ENCODE results near the gene LNPEP.

The LNPEP gene

DNA sequence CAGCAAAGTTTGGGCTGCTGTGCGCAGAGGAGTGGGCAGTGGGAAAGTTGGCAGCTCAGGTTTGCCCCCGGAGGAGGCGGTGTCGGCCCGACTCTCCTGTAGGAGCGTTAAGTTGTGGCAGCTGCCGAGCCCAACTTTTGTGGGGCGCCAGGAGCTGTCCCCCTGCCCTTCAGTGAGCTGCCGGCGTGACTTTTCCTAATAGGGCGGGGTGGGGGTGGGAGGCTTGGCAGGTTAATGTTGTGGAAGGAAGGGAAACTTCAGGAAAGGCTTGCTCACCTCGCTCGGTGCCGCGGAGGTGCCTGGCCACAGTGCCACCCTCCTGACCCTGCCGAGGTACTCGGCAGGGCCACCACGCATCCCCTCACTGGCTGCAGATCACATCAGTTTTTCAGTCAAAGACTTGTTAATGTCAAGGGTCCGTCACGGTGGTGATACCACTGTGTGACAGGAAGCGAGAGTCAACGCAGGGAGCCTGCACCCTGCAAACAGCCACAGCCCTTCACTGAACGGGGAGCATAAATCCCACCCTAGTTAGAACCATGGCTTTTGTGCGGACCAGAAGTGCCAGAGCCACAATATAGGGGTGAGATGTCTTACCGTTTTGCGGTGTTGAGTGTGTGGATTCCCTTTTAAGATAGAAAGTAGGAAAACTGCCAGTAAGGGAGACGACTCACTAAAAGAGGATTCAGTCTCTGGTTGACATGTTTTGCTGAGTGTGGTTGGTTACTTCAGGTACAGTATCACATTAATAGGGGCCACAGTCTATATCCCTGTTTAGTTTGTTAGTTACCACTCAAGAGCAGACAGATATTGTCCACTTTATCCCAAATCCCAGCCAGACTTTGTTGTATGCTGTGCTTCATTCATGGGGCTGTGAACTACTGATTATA is 796 bp downstream of the LNPEP start:
- H2BK5ac ChIP-seq (ENCODE audit: low read depth, low read length, poor library complexity): peak overlapping the region; percentile 37
- H4K8ac ChIP-seq (ENCODE audit: low read depth, low read length): peak overlapping the region; percentile 68
- H3K27me3 ChIP-seq (ENCODE audit: insufficient read depth, low read length): no peaks in the 10 kb centered on the region
- no peaks in the 10 kb centered on the region for H3K36me3 ChIP-seq (ENCODE audit: control insufficient read depth in 1 of 2, insufficient read depth in 2 of 2, low read length in 2 of 2)
- H3K23ac ChIP-seq (ENCODE audit: low read length): no peak overlapping the region
- peak overlapping the region; percentile 78 for H3K9ac ChIP-seq (ENCODE audit: low read length)
- peak overlapping the region; percentile 87 for H3K4me3 ChIP-seq (ENCODE audit: low read depth, low read length)
- peaks cover 10% of the 10 kb centered on the region for H3K79me2 ChIP-seq (ENCODE audit: control insufficient read depth, insufficient read depth, low read length, poor library complexity)
- H3K18ac ChIP-seq (ENCODE audit: low read length): peak overlapping the region; percentile 73
- H2BK120ac ChIP-seq (ENCODE audit: insufficient read depth, low read length, poor library complexity): no peak overlapping the region
- H4K91ac ChIP-seq (ENCODE audit: low read depth, low read length): peak overlapping the region; percentile 71
- H3K79me1 ChIP-seq (ENCODE audit: low read length): peaks cover 16% of the 10 kb centered on the region
- no peak overlapping the region for H2AK5ac ChIP-seq (ENCODE audit: low read length)
- H3K9me3 ChIP-seq (ENCODE audit: insufficient read depth, low read depth, low read length): no peaks in the 10 kb centered on the region
- H2BK12ac ChIP-seq (ENCODE audit: low read length): peak overlapping the region; percentile 19
- peak overlapping the region; percentile 22 for H4K12ac ChIP-seq (ENCODE audit: low read depth, low read length)
- no peaks in the 10 kb centered on the region for H3K4me1 ChIP-seq (ENCODE audit: control insufficient read depth in 1 of 2, insufficient read depth in 2 of 2, low read length in 2 of 2)
- peak overlapping the region; percentile 70 for H3K14ac ChIP-seq (ENCODE audit: low read length)
- DNase-seq: no peak
- no CpG with 5 or more reads among the region's 27 CpGs for WGBS (ENCODE audit: extremely low coverage, insufficient coverage, insufficient read length)
- peak overlapping the region; percentile 45 for H2AFZ ChIP-seq (ENCODE audit: insufficient read depth, low read length, poor library complexity)
- H3K27ac ChIP-seq (ENCODE audit: low read depth, low read length): peak overlapping the region; percentile 61
- peak overlapping the region; percentile 97 for H3K4me2 ChIP-seq (ENCODE audit: low read length)
- no peak overlapping the region for H3K4ac ChIP-seq (ENCODE audit: low read depth, low read length)

DNA sequence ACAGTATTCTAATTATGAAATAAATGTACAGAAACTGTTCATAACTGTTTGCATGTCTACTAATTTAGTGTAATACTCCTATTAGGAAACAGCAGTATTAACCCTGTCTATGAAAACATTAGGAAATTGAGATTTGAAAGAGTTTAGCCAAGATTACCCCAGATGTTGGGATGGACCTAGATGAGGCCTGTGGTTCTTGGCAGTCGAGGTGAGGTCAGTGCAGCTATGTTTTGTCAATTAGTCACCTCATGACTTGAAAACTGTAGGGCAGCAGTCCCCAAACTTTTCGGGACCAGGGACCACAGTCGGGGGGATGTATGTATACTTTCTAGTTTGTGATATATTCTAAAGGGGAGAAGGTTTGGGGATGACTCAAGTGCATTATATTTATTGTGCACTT is 4.7 kb downstream of the LNPEP start:
- Histone ChIP-seq H3K36me3 (ENCODE audit: control insufficient read depth in 1 of 2, insufficient read depth in 2 of 2, low read length in 2 of 2) (no peaks in the 10 kb centered on the region), H2AK5ac (ENCODE audit: low read length) (no peak overlapping the region), H3K4me1 (ENCODE audit: control insufficient read depth in 1 of 2, insufficient read depth in 2 of 2, low read length in 2 of 2) (no peaks in the 10 kb centered on the region), H3K18ac (ENCODE audit: low read length) (no peak overlapping the region), H3K79me1 (ENCODE audit: low read length) (peaks cover 5% of the 10 kb centered on the region), H4K12ac (ENCODE audit: low read depth, low read length) (no peak overlapping the region), H2BK120ac (ENCODE audit: insufficient read depth, low read length, poor library complexity) (no peak overlapping the region), H2AFZ (ENCODE audit: insufficient read depth, low read length, poor library complexity) (no peak overlapping the region), H2BK5ac (ENCODE audit: low read depth, low read length, poor library complexity) (no peak overlapping the region), H3K79me2 (ENCODE audit: control insufficient read depth, insufficient read depth, low read length, poor library complexity) (peaks cover 7% of the 10 kb centered on the region), H3K14ac (ENCODE audit: low read length) (no peak overlapping the region), H2BK12ac (ENCODE audit: low read length) (no peak overlapping the region), H3K9me3 (ENCODE audit: insufficient read depth, low read depth, low read length) (no peaks in the 10 kb centered on the region), H3K27me3 (ENCODE audit: insufficient read depth, low read length) (no peaks in the 10 kb centered on the region), H3K4me3 (ENCODE audit: low read depth, low read length) (no peak overlapping the region), H3K9ac (ENCODE audit: low read length) (no peak overlapping the region), H3K23ac (ENCODE audit: low read length) (no peak overlapping the region), H3K4ac (ENCODE audit: low read depth, low read length) (no peak overlapping the region), H3K4me2 (ENCODE audit: low read length) (no peak overlapping the region), H3K27ac (ENCODE audit: low read depth, low read length) (no peak overlapping the region), H4K8ac (ENCODE audit: low read depth, low read length) (no peak overlapping the region), H4K91ac (ENCODE audit: low read depth, low read length) (no peak overlapping the region)
- no peak for DNase-seq
- WGBS (ENCODE audit: extremely low coverage, insufficient coverage, insufficient read length): no CpG with 5 or more reads among the region's 3 CpGs

- DNase-seq: no peak
- WGBS (ENCODE audit: extremely low coverage, insufficient coverage, insufficient read length): no CpG with 5 or more reads among the region's 4 CpGs
- H2AFZ ChIP-seq (ENCODE audit: insufficient read depth, low read length, poor library complexity): no peak overlapping the region
- no peak overlapping the region for H4K8ac ChIP-seq (ENCODE audit: low read depth, low read length)
- no peak overlapping the region for H3K4me3 ChIP-seq (ENCODE audit: low read depth, low read length)
- no peak overlapping the region for H3K4me2 ChIP-seq (ENCODE audit: low read length)
- H3K4me1 ChIP-seq (ENCODE audit: control insufficient read depth in 1 of 2, insufficient read depth in 2 of 2, low read length in 2 of 2): no peaks in the 10 kb centered on the region
- no peak overlapping the region for H3K9ac ChIP-seq (ENCODE audit: low read length)
- H3K4ac ChIP-seq (ENCODE audit: low read depth, low read length): no peak overlapping the region
- no peak overlapping the region for H4K12ac ChIP-seq (ENCODE audit: low read depth, low read length)
- H2BK120ac ChIP-seq (ENCODE audit: insufficient read depth, low read length, poor library complexity): no peak overlapping the region
- no peaks in the 10 kb centered on the region for H3K27me3 ChIP-seq (ENCODE audit: insufficient read depth, low read length)
- no peak overlapping the region for H4K91ac ChIP-seq (ENCODE audit: low read depth, low read length)
- no peak overlapping the region for H3K14ac ChIP-seq (ENCODE audit: low read length)
- H2AK5ac ChIP-seq (ENCODE audit: low read length): no peak overlapping the region
- no peak overlapping the region for H3K27ac ChIP-seq (ENCODE audit: low read depth, low read length)
- no peak overlapping the region for H3K23ac ChIP-seq (ENCODE audit: low read length)
- H2BK5ac ChIP-seq (ENCODE audit: low read depth, low read length, poor library complexity): no peak overlapping the region
- H3K36me3 ChIP-seq (ENCODE audit: control insufficient read depth in 1 of 2, insufficient read depth in 2 of 2, low read length in 2 of 2): no peaks in the 10 kb centered on the region
- no peaks in the 10 kb centered on the region for H3K9me3 ChIP-seq (ENCODE audit: insufficient read depth, low read depth, low read length)
- H2BK12ac ChIP-seq (ENCODE audit: low read length): no peak overlapping the region
- H3K18ac ChIP-seq (ENCODE audit: low read length): no peak overlapping the region
- peaks cover 2% of the 10 kb centered on the region for H3K79me1 ChIP-seq (ENCODE audit: low read length)
- H3K79me2 ChIP-seq (ENCODE audit: control insufficient read depth, insufficient read depth, low read length, poor library complexity): peaks cover 5% of the 10 kb centered on the region
Observed at GRCh38 chr5:96941140-96941539, 5.3 kb downstream of the LNPEP start.

DNA sequence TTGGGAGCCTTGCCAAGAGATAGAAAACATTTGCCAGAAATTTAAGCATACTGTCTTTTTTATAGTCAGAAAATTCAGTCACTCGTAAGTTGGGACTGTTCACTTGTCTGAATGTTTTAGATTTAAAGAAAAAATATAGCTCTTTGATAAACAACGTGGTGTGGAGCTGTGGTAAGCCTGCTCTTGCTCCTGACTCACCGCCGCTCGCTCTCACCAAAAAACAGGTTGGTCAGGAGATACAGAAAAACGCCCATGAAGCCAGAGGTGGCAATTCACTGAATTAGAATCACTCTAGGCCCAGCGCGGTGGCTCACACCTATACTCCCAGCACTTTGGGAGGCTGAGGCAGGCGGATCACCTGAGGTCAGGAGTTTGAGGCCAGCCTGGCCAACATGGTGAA is 6.2 kb downstream of the LNPEP start:
- Histone ChIP-seq H3K23ac (ENCODE audit: low read length) (no peak overlapping the region), H3K9ac (ENCODE audit: low read length) (no peak overlapping the region), H3K9me3 (ENCODE audit: insufficient read depth, low read depth, low read length) (no peaks in the 10 kb centered on the region), H3K18ac (ENCODE audit: low read length) (no peak overlapping the region), H3K79me1 (ENCODE audit: low read length) (no peaks in the 10 kb centered on the region), H3K79me2 (ENCODE audit: control insufficient read depth, insufficient read depth, low read length, poor library complexity) (no peaks in the 10 kb centered on the region), H3K4me2 (ENCODE audit: low read length) (no peak overlapping the region), H3K4ac (ENCODE audit: low read depth, low read length) (no peak overlapping the region), H2BK12ac (ENCODE audit: low read length) (no peak overlapping the region), H4K8ac (ENCODE audit: low read depth, low read length) (no peak overlapping the region), H3K4me1 (ENCODE audit: control insufficient read depth in 1 of 2, insufficient read depth in 2 of 2, low read length in 2 of 2) (no peaks in the 10 kb centered on the region), H3K36me3 (ENCODE audit: control insufficient read depth in 1 of 2, insufficient read depth in 2 of 2, low read length in 2 of 2) (no peaks in the 10 kb centered on the region), H2BK120ac (ENCODE audit: insufficient read depth, low read length, poor library complexity) (no peak overlapping the region), H2AFZ (ENCODE audit: insufficient read depth, low read length, poor library complexity) (no peak overlapping the region), H2BK5ac (ENCODE audit: low read depth, low read length, poor library complexity) (no peak overlapping the region), H3K4me3 (ENCODE audit: low read depth, low read length) (no peak overlapping the region), H3K27me3 (ENCODE audit: insufficient read depth, low read length) (no peaks in the 10 kb centered on the region), H2AK5ac (ENCODE audit: low read length) (no peak overlapping the region), H4K91ac (ENCODE audit: low read depth, low read length) (no peak overlapping the region), H3K14ac (ENCODE audit: low read length) (no peak overlapping the region), H3K27ac (ENCODE audit: low read depth, low read length) (no peak overlapping the region), H4K12ac (ENCODE audit: low read depth, low read length) (no peak overlapping the region)
- WGBS (ENCODE audit: extremely low coverage, insufficient coverage, insufficient read length): no CpG with 5 or more reads among the region's 9 CpGs
- peak; percentile 38 to 58 for DNase-seq
